IMR-90 (cell line): ENCODE data around the gene CALR3. TPM values are rescaled to one million over a fixed set of nuclear protein-coding genes. Genes with fewer than 3 reads are reported as not detected.
A peak's percentile ranks its signal among the peaks of the same experiment; 100 is the strongest.

ENCODE experiments used
- ATAC-seq: fragments of 200-7000 bp; cut with Tn5 transposase; 2 replicates; pipeline ENCODE4 v1.9.1; 2020; ENCODE audit warnings: low read depth, mild to moderate bottlenecking, moderate library complexity
- BruUV-seq: library from RNA; stranded (reverse); fragments of 400-500 nt; replicated peaks from 2 replicates; lab custom pipeline; 2021; lab: Mats Ljungman, UMichigan
- CTCF ChIA-PET: fragments of 300-600 bp; formaldehyde crosslinking; extraction: SDS; loops from one replicate; lab custom pipeline; 2021; ENCODE audit warnings: antibody characterized with exemption; lab: Yijun Ruan, JAX
- POLR2A ChIA-PET: fragments of 300-600 bp; sonication (Branson Sonifier 250); formaldehyde crosslinking; loops from one replicate; lab custom pipeline; 2022; ENCODE audit warnings: antibody characterized with exemption; ENCODE audit not compliant: unreplicated experiment; lab: Charles Lee
- DNase-seq: peaks from one replicate; pipeline ENCODE4 v3.0.0; 2013
- H2AFZ ChIP-seq: replicated peaks from 2 replicates; pipeline ENCODE3; 2013; ENCODE audit warnings: low read length, mild to moderate bottlenecking; ENCODE audit not compliant: poor library complexity
- H2AK5ac ChIP-seq: 2 replicates; pipeline ENCODE4 v1.6.1; 2013; ENCODE audit warnings: low read depth, low read length, inconsistent platforms
- H2AK9ac ChIP-seq: replicated peaks from 2 replicates; pipeline ENCODE3; 2013; ENCODE audit warnings: mild to moderate bottlenecking, low read depth, low read length, moderate library complexity; ENCODE audit not compliant: poor library complexity
- H2BK120ac ChIP-seq: 2 replicates; pipeline ENCODE4 v1.6.1; 2013; ENCODE audit warnings: low read depth, low read length, inconsistent platforms
- H2BK15ac ChIP-seq: 3 replicates; pipeline ENCODE4 v1.6.1; 2013; ENCODE audit warnings: low read depth, low read length, inconsistent platforms
- H2BK20ac ChIP-seq: 2 replicates; pipeline ENCODE4 v1.6.1; 2013; ENCODE audit warnings: low read depth, mild to moderate bottlenecking, inconsistent platforms, low read length, moderate library complexity
- H2BK5ac ChIP-seq: 2 replicates; pipeline ENCODE4 v1.6.1; 2013; ENCODE audit warnings: mild to moderate bottlenecking, low read depth, low read length, inconsistent platforms; ENCODE audit not compliant: poor library complexity, severe bottlenecking
- H3K14ac ChIP-seq: replicated peaks from 2 replicates; pipeline ENCODE4 v1.6.1; 2013; ENCODE audit warnings: low read depth, low read length, inconsistent platforms
- H3K18ac ChIP-seq: 2 replicates; pipeline ENCODE4 v1.6.1; 2013; ENCODE audit warnings: low read depth, low read length, control low read depth
- H3K23ac ChIP-seq: 2 replicates; pipeline ENCODE4 v1.6.1; 2013; ENCODE audit warnings: low read depth, low read length, inconsistent platforms
- H3K27ac ChIP-seq: 2 replicates; pipeline ENCODE4 v1.5.1; 2013; ENCODE audit warnings: mild to moderate bottlenecking, control low read depth, low read length; ENCODE audit not compliant: insufficient read depth
- H3K27me3 ChIP-seq: 2 replicates; pipeline ENCODE4 v1.6.1; 2013; ENCODE audit warnings: low read length; ENCODE audit not compliant: control insufficient read depth, insufficient read depth
- H3K36me3 ChIP-seq: 2 replicates; pipeline ENCODE4 v1.6.1; 2013; ENCODE audit warnings: low read length, mixed read lengths; ENCODE audit not compliant: control insufficient read depth, insufficient read depth
- H3K4ac ChIP-seq: 2 replicates; pipeline ENCODE4 v1.6.1; 2013; ENCODE audit warnings: low read depth, low read length, inconsistent platforms
- H3K4me1 ChIP-seq: 2 replicates; pipeline ENCODE4 v1.6.1; 2013; ENCODE audit warnings: low read length, mixed read lengths; ENCODE audit not compliant: control insufficient read depth, insufficient read depth
- H3K4me2 ChIP-seq: 2 replicates; pipeline ENCODE4 v1.6.1; 2013; ENCODE audit warnings: low read depth, mild to moderate bottlenecking, control low read depth, low read length, moderate library complexity
- H3K4me3 ChIP-seq: 2 replicates; pipeline ENCODE4 v1.5.1; 2013; ENCODE audit warnings: low read depth, mild to moderate bottlenecking, control low read depth, low read length, moderate library complexity; ENCODE audit not compliant: insufficient read depth
- H3K56ac ChIP-seq: 2 replicates; pipeline ENCODE4 v1.6.1; 2013; ENCODE audit warnings: low read length, inconsistent platforms; ENCODE audit not compliant: insufficient read depth; ENCODE audit errors: extremely low read depth
- H3K79me1 ChIP-seq, 2 experiments: 2 replicates each; pipeline ENCODE4 v1.6.1; 2013; ENCODE audit warnings: low read length in 2 of 2, inconsistent platforms in 1 of 2, low read depth in 1 of 2
- H3K9ac ChIP-seq: 2 replicates; pipeline ENCODE4 v1.6.1; 2013; ENCODE audit warnings: low read depth, low read length, control low read depth
- H3K9me1 ChIP-seq: 2 replicates; pipeline ENCODE4 v1.6.1; 2013; ENCODE audit warnings: low read length, inconsistent platforms; ENCODE audit not compliant: insufficient read depth
- H3K9me3 ChIP-seq: 2 replicates; pipeline ENCODE4 v1.6.1; 2013; ENCODE audit warnings: low read length; ENCODE audit not compliant: control insufficient read depth, insufficient read depth
- H4K20me1 ChIP-seq: 2 replicates; pipeline ENCODE4 v1.6.1; 2013; ENCODE audit warnings: low read length, inconsistent platforms; ENCODE audit not compliant: insufficient read depth
- H4K5ac ChIP-seq: 2 replicates; pipeline ENCODE4 v1.6.1; 2013; ENCODE audit warnings: mild to moderate bottlenecking, low read depth, low read length, control low read depth
- H4K8ac ChIP-seq, 2 experiments: 2 replicates each; pipeline ENCODE4 v1.6.1; 2013; ENCODE audit warnings: low read depth in 2 of 2, low read length in 2 of 2, control low read depth in 1 of 2, inconsistent platforms in 1 of 2
- H4K91ac ChIP-seq: 2 replicates; pipeline ENCODE4 v1.6.1; 2013; ENCODE audit warnings: low read depth, low read length, inconsistent platforms; ENCODE audit not compliant: insufficient read depth
- BHLHE40 ChIP-seq: fragments of 150-350 bp; IDR thresholded peaks from 2 replicates; pipeline ENCODE4 v1.6.1; 2016; ENCODE audit warnings: mild to moderate bottlenecking, low read depth, low read length
- CEBPB ChIP-seq: IDR thresholded peaks from 2 replicates; pipeline ENCODE4 v1.6.1; 2012; ENCODE audit warnings: low read depth, low read length, improper control_type of control experiment
- CHD1 ChIP-seq: IDR thresholded peaks from 2 replicates; pipeline ENCODE4 v1.6.1; 2012; ENCODE audit warnings: low read depth, low read length, improper control_type of control experiment
- CTCF ChIP-seq: conservative IDR thresholded peaks from 2 replicates; pipeline ENCODE4 v1.5.1; 2012; ENCODE audit warnings: mild to moderate bottlenecking, low read depth, low read length, improper control_type of control experiment
- FOS ChIP-seq: fragments of 150-350 bp; IDR thresholded peaks from 2 replicates; pipeline ENCODE4 v1.6.1; 2016; ENCODE audit warnings: low read depth, low read length
- MAFK ChIP-seq: IDR thresholded peaks from 2 replicates; pipeline ENCODE4 v1.6.1; 2012; ENCODE audit warnings: low read depth, low read length, improper control_type of control experiment
- MAZ ChIP-seq: IDR thresholded peaks from 2 replicates; pipeline ENCODE4 v1.6.1; 2012; ENCODE audit warnings: low read depth, mild to moderate bottlenecking, low read length, improper control_type of control experiment, moderate library complexity, borderline replicate concordance
- NFE2L2 ChIP-seq: fragments of 150-350 bp; IDR thresholded peaks from 2 replicates; pipeline ENCODE4 v1.6.1; 2016; ENCODE audit warnings: low read depth, mild to moderate bottlenecking, low read length
- POLR2A ChIP-seq: IDR thresholded peaks from 2 replicates; pipeline ENCODE4 v1.6.1; 2012; ENCODE audit warnings: mild to moderate bottlenecking, low read depth, low read length
- RAD21 ChIP-seq: IDR thresholded peaks from 2 replicates; pipeline ENCODE4 v1.6.1; 2012; ENCODE audit warnings: low read length, improper control_type of control experiment
- RCOR1 ChIP-seq: IDR thresholded peaks from 2 replicates; pipeline ENCODE4 v1.6.1; 2012; ENCODE audit warnings: mild to moderate bottlenecking, low read length, improper control_type of control experiment; ENCODE audit not compliant: insufficient replicate concordance
- RFX5 ChIP-seq: IDR thresholded peaks from 2 replicates; pipeline ENCODE4 v1.8.0; 2012; ENCODE audit warnings: low read depth, mild to moderate bottlenecking, low read length, moderate library complexity
- USF2 ChIP-seq: fragments of 150-350 bp; IDR thresholded peaks from 2 replicates; pipeline ENCODE4 v1.6.1; 2017; ENCODE audit warnings: mild to moderate bottlenecking, antibody characterized with exemption, low read length, low read depth
- WGBS, 2 experiments: methylation state at CpG; one replicate each; pipeline versions ENCODE4 v1.1.5 to v1.1.7; 2013; ENCODE audit warnings: missing lambda C conversion rate in 2 of 2; ENCODE audit not compliant: insufficient read length in 1 of 2; ENCODE audit errors: extremely low coverage in 2 of 2; 5-methylcytosine and 5-hydroxymethylcytosine counted together
- dilution Hi-C: fragments of 300-500 bp; cut with HindIII; formaldehyde crosslinking; loops from one replicate; pipeline ENCODE4 v1.14.3; 2018; ENCODE audit warnings: low sequenced_read_pairs; ENCODE audit not compliant: unreplicated experiment
- in situ Hi-C: fragments of 300-500 bp; cut with MboI; formaldehyde crosslinking; loops from 3 replicates; pipeline ENCODE4 v1.14.3; 2019; ENCODE audit warnings: low sequenced_read_pairs, inconsistent platforms, mixed read lengths
- intact Hi-C: fragments of 100-400 bp; cut with micrococcal nuclease; formaldehyde crosslinking; loops from 2 replicates; pipeline ENCODE4 v1.10.0; 2022
- polyA plus RNA-seq, 3 experiments: library from polyadenylated mRNA; depleted of rRNA; stranded (reverse); fragments of >200 nt; gene quantifications; 2 replicates each; pipeline ENCODE4 v1.2.3, GENCODE V29; 2012; ENCODE audit warnings: low replicate concordance in 1 of 3
- total RNA-seq: library from RNA; depleted of rRNA; stranded (reverse); fragments of >200 nt; gene quantifications from 2 replicates; pipeline ENCODE4 v1.2.3, GENCODE V29; 2012
- TF ChIP-seq, protein P1 (sequence below): fragments of 150-350 bp; IDR thresholded peaks from 2 replicates; pipeline ENCODE4 v1.6.1; 2016; ENCODE audit warnings: low read depth, mild to moderate bottlenecking, low read length, moderate library complexity, borderline replicate concordance

The CALR3 gene
- total and polyA plus RNA-seq, 2 of the 4 experiments (the other 2 are of a cell fraction), result not detected

- DNase-seq (peak; percentile 83), ATAC-seq (no peak; the same call in 1 of the 2 replicates)
- Histone ChIP-seq H3K9me3 (no peaks in the 10 kb centered on the region), H3K4ac (no peak overlapping the region), H2BK20ac (no peak overlapping the region), H3K23ac (no peak overlapping the region), H2BK5ac (no peak overlapping the region), H2AK9ac (no peak overlapping the region), H4K20me1 (peaks cover 61% of the 10 kb centered on the region), H3K14ac (no peak overlapping the region; the same call in 1 of the 2 replicates), H2BK15ac (no peak overlapping the region), H3K27me3 (no peaks in the 10 kb centered on the region), H3K4me1 (peaks cover 12% of the 10 kb centered on the region), H3K18ac (no peak overlapping the region), H4K8ac (no peak overlapping the region), H4K91ac (no peak overlapping the region), H3K27ac (no peak overlapping the region), H4K5ac (no peak overlapping the region), H2AFZ (no peak overlapping the region), H3K79me1 (peaks cover 27 to 81% of the 10 kb centered on the region in 2 experiments), H3K4me2 (no peak overlapping the region), H3K9me1 (peaks cover 24% of the 10 kb centered on the region), H3K9ac (no peak overlapping the region), H3K36me3 (peaks cover 5% of the 10 kb centered on the region), H2AK5ac (no peak overlapping the region), H3K4me3 (no peak overlapping the region), H2BK120ac (no peak overlapping the region), H3K56ac (no peak overlapping the region)
- no TSS peak for BruUV-seq
- ChIA-PET CTCF (no interaction called here), POLR2A (no interaction called here)
- in situ Hi-C loops (no loop called here), dilution Hi-C loops (no loop called here), intact Hi-C loops (no loop called here)
- no peak for TF ChIP-seq RCOR1
- peak; percentile 29; the same call in 1 of the 2 replicates for TF ChIP-seq RAD21
- TF ChIP-seq CHD1, result no peak
- TF ChIP-seq USF2, result no peak
- peak; percentile 52 for TF ChIP-seq CEBPB
- no peak for TF ChIP-seq RFX5
- TF ChIP-seq, protein P1, sequence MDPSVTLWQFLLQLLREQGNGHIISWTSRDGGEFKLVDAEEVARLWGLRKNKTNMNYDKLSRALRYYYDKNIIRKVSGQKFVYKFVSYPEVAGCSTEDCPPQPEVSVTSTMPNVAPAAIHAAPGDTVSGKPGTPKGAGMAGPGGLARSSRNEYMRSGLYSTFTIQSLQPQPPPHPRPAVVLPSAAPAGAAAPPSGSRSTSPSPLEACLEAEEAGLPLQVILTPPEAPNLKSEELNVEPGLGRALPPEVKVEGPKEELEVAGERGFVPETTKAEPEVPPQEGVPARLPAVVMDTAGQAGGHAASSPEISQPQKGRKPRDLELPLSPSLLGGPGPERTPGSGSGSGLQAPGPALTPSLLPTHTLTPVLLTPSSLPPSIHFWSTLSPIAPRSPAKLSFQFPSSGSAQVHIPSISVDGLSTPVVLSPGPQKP, result no peak
- no peak for TF ChIP-seq MAFK
- TF ChIP-seq CTCF, result no peak
- TF ChIP-seq MAZ, result no peak
- TF ChIP-seq POLR2A, result no peak
- TF ChIP-seq BHLHE40, result no peak
- TF ChIP-seq NFE2L2, result no peak
- no peak for TF ChIP-seq FOS
- 92% methylated on average over 2 of the region's 14 CpGs; no CpG with 5 or more reads in 1 of the 2 experiments for WGBS, 2 experiments
Observed at GRCh38 chr19:16445238-16446107, 50.5 kb downstream of the CALR3 start.
